Activated CD8-positive, alpha-beta memory T cell treated with anti-CD3 and anti-CD28 coated beads for 48 hours (primary cell): Measurements from ENCODE around the gene PSME2.
"Not testable (repeated sequence)": the region's sequence is repeated elsewhere in the genome, so short reads cannot be mapped to it uniquely, and the experiment has no call there.

Source experiments
- DNase-seq, 3 experiments: peaks; one replicate each; pipeline ENCODE4 v3.0.0-alpha.2; 2020; ENCODE audit warnings: low read depth in 2 of 3, low spot score in 2 of 3

Gene PSME2

DNA sequence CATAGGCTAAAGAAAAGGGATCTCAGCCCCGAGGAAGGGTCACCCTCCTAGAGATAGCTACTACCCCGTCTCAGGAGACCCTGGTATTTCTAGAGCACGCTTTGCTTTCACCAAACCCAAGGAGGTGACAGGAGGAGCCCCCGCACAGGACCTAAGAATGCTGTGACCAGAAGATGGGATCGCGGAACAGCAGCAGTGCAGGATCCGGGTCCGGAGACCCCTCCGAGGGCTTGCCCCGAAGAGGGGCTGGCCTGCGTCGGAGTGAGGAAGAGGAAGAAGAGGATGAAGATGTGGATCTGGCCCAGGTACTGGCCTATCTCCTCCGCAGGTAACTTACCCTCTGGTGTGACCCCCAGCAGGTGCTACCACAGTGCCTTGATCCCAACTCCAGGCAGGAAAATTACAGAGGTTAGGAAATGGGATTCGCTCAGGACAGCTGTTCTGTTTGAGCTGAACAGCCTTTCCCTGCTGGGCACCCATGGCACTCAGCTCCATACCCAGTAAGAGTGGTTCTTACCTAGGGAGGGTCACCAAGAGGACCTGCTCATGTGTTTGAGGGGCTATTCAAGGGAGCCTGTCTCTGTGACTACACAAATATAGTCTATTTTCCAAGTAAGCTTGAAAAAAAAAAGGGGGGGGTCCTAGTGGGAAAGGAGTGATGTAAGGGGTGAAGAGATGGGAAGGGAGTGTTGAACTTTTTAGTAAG is 30.8 kb downstream of the PSME2 start:
- no peak for DNase-seq

GRCh38 chr14:24114532-24115421 is 31.6 kb downstream of the PSME2 start, which contains the start of the genes DCAF11 and NRL:
Gene DCAF11, plus strand, starts transcription at chr14:24114777. Its CDS starts 818 bp downstream, at chr14:24115595.
Gene NRL, minus strand, starts transcription at chr14:24114949. Its CDS starts 32,101 bp downstream, at chr14:24082848.
- DNase-seq, result peak; percentile 89 to 96 (median 94)

GRCh38 chr14:24113801-24114531 is 32.4 kb downstream of the PSME2 start:
- peak; percentile 68 to 73 (median 71) for DNase-seq

DNA sequence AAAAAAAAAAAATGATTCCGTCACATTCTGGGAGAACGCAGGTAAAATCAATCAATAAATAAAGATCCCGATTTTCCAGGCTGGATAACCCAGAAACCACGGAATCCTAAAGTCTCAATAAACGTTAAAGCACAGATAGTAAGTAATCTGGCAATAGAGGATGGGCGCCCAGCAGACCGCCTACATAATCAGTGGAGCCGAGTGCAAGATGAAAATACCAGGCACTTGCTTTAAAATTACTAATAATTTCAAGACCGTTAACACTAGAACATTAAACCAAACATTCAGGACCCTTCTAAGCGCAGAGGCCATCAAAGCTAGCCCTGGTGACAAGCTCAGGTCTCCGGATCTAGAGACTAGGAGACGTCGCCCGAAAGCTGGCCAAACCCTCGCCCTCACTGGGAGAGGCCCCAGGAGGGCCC is 33.0 kb downstream of the PSME2 start:
- no peak for DNase-seq

GRCh38 chr14:24110523-24110922 is 35.9 kb downstream of the PSME2 start:
- no peak for DNase-seq

DNA sequence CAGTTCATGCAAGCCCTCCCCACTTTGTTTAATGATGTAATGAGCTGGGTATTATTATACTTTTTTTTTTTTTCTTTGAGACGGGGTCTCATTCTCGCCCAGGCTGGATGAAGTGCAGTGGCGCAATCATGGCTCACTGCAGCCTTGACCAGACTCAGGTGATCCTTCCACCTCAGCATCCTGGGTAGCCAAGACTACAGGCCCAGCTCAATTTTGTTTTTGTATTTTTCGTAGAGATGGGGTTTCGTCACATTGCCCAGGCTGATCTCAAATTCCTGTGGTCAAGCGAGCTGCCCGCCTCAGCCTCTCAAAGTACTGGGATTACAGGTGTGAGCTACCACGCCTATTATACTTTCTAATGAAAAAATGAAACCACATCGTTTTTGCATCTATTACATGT is 36.4 kb downstream of the PSME2 start:
- no peak for DNase-seq

DNA sequence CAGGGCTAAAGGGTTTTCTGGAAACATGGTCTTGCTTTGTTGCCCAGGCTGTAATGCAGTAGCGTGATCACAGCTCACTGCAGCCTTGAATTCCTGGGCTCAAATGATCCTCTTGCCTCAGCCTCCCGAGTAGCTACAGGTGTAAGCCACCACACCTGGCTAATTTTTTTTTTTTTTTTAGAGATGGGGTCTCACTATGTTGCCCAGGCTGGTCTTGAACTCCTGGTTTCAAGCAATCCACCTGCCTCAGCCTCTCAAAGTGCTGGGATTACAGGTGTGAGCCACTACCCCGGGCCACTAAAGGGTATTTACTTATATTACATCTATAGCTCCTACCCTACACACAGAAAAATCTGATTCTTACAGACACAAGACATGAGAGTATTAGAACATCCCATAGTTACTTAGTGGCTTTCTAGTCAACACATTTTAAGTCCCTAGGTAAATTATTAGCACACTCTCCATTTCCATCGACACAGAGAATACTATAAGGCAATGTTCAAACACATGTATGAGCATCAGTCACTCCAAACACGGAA is 38.0 kb downstream of the PSME2 start:
- DNase-seq, result no peak

GRCh38 chr14:24106672-24107271 is 39.6 kb downstream of the PSME2 start:
- DNase-seq, result no peak

DNA sequence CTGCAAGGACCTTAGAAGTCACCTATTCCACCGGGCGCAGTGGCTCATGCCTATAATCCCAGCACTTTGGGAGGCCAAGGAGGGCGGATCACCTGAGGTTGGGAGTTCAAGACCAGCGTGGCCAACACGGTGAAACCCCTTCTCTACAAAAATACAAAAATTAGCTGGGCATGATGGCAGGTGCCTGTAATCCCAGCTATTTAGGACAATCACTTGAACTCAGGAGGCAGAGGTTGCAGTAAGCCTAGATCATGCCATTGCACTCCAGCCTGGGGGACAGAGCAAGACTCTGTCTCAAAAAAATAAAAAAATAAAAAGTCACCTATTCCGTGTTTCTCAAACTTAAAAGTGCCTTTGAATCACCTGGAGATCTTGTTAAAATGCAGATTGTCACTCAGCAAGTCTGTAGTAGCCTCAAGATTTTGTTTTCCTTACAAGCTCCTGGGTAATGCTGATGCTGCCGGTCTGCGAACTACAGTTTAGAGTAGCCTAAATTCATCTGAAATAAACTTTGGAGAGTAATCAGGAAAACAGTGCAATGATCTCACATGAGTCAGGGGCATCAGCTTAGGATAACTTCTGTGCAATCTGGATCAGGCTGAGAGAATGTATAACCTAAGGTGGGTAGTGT is 40.7 kb downstream of the PSME2 start:
- DNase-seq, result not testable (repeated sequence)

- no peak for DNase-seq
Measured at GRCh38 chr14:24103451-24103850, 43.0 kb downstream of the PSME2 start.

DNA sequence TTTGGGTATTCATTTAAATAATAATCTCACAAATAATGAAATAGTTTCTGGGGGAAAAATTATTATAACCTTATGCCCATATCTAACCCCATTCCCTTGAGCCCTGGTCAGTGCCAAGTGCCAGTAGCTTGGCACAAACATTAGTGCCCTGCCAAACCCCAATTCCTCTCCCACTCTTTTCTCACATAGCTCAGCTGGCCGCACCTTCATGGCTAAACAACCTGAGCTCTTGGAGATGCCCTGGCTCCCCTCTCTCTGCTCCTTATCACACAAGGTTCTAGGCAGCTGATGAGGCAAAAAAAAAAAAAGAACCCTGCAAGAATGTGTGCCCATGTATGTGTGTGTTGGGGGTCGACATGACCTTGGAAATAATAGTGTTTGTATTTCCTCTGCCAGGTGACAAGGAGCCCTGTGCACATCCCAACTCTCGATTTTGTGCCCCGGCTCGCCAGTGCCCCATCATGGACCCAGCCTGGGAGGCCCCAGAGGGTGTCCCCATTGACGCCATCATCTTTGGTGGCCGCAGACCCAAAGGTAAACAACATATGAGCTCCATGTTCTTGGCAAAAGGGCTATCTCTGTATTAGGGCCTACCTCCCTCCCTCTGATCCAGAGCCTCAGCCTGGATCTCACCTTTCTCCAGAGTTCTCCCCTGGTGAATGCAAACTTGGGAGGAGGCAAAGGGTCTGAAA is 43.9 kb downstream of the PSME2 start:
- no peak for DNase-seq

DNA sequence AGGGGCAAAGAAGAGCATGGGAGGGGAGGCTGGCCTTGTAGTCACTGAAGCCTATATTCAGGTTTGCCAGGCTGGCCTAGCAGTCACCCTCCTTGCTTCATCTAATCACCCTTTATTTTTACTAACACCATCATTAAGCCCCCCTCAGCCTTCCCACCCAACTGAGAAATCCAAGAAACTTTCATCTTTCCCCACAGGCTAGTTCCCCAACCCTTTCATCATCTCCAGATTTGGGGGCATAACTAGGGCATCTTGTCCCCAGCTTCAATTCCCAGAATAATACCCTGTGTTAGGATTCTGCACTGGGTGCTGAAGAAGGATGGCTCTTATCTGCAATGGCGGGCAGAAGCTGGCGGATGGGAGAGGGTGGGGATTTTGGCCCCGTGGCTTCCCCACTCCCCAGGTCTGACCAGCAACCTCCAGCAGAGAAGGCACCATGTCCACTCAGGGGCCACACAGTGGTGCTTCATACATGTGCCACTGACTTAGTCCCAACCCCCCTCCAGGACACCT is 45.4 kb downstream of the PSME2 start:
- DNase-seq, result no peak

DNA sequence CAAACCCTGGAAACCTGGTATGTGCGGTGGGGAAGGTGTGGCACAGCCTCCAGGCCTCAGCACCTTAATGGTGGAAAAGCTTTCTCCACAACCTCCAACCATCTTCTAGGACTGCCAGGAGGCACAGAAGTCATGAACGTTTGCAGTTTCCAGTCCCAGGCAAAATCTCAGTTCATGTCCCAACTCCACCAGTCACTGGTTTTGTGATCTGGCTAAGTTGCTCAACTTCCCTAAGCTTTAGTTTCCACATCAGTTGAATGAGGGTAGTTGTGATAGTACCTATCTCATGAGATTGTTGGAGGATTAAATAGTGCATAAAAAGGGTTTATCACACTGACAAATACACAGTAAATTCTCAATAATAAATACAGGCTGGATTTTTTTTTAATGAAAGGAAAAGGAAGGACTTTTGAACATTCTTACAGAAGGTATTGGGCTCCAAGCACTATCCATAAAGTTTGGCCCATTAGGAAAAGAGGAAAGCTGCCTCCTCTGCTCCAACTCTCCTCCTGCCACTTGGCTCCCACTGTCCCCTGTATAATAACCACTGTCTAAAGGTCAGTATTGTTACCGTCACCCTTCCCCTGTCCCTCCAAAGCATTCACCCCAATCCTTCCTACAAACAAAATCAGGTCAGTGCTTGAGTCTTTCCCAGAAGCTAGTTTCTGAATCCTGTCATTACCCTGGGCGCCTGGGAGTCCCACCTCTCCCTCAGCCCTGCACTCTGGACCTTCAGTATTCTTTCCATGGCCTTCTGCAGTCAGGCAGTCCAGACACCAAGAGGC is 46.0 kb downstream of the PSME2 start:
- DNase-seq, result no peak

GRCh38 chr14:24098927-24099813 is 47.2 kb downstream of the PSME2 start:
- no peak for DNase-seq

DNA sequence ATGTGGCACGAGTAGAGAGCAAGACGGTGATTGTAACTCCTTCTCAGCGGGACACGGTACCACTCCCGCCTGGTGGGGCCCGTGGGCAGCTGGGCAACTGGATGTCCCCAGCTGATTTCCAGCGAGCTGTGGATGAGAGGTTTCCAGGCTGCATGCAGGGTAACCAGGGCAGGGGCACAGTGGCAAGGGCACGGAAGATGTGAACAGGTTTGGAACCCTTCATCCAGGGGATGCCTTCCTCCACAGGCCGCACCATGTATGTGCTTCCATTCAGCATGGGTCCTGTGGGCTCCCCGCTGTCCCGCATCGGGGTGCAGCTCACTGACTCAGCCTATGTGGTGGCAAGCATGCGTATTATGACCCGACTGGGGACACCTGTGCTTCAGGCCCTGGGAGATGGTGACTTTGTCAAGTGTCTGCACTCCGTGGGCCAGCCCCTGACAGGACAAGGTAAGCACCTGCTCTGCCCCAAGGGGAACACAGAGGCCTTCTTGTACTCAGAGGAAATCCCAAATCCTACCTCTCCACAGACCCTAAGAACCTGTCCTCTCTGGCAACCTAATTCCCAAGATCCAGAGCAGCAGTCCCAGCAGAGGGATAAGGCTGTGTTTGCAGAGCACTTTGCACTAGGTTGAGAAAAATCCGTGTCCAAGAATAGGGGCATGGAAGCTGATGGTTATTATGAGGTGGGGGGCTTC is 48.0 kb downstream of the PSME2 start:
- DNase-seq, result no peak

DNA sequence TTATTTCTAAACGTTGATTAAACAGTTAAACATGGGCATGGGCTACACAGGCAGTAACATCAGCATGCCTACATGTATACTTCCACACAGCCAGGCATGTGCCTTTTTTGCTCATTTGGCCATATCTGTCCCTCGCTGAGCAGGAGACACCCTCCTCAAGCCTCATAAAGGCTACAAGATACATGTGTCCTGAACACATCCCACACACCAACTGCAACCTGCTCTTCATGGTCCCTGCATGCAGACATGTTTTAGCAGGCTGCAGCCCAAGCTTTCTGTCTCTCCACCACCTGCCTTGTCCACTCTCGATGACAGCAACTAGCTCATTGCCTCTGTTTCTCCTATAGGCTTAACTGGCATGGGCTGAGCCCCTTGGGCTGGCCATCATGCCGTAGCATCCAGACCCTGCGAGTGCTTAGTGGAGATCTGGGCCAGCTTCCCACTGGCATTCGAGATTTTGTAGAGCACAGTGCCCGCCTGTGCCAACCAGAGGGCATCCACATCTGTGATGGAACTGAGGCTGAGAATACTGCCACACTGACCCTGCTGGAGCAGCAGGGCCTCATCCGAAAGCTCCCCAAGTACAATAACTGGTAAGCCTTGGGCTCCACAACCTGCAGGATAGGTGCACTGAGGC is 49.7 kb downstream of the PSME2 start:
- DNase-seq, result no peak
